Endometrial microvascular endothelial cells (primary cell): Measurements from ENCODE around the gene ACVR1B. TPM values are rescaled to one million over a fixed set of nuclear protein-coding genes. Genes with fewer than 3 reads are reported as not detected.

Experiments used
- in situ Hi-C: cut with HindIII; loops from 2 replicates; pipeline ENCODE4 v1.10.0; 2017; ENCODE audit warnings: low sequenced_read_pairs, low pct_unique_long_range_greater_than_20kb; ENCODE audit errors: inconsistent ontology term
- total RNA-seq: library from RNA; depleted of rRNA; stranded (reverse); fragments of >200 nt; gene quantifications from one replicate; pipeline ENCODE4 v1.2.3, GENCODE V29; 2015; ENCODE audit errors: inconsistent ontology term

ACVR1B gene
- total RNA-seq, 1 donor from 2014 or later = 8.1 TPM

- in situ Hi-C loops = no loop called here
Observed at GRCh38 chr12:51915003-51915625, 36.4 kb upstream of the ACVR1B start.

- in situ Hi-C loops = no loop called here
Observed at GRCh38 chr12:51915951-51916350, 35.5 kb upstream of the ACVR1B start.

DNA sequence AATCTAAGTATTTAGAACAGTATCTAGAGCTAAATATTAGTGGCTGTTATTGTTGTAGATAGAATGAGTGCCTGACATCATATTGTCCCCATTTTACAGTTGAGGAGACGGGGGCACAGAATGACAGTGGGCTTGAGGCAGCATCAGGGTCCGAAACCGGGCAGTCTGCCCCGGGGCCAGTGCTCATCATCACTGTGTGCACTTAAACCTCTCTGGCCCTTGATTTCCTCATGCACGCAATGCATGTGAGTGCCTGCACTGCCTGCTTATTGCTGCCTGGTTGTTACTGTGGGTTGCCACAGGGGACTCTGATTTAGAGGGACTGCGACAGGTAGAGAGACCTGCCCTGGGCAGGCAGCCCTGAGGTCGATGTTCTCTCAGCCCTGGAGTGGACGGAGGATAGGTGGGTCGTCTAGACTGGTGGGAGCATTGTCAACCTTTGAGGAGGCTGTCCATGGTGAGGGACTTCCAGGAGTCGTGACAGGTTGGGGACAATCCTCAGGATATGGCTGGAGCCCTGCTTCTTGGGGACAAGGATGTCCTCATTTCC lies 34.4 kb upstream of the ACVR1B start:
- in situ Hi-C loops = no loop called here

GRCh38 chr12:51917746-51918453 lies 33.6 kb upstream of the ACVR1B start:
- in situ Hi-C loops = no loop called here

DNA sequence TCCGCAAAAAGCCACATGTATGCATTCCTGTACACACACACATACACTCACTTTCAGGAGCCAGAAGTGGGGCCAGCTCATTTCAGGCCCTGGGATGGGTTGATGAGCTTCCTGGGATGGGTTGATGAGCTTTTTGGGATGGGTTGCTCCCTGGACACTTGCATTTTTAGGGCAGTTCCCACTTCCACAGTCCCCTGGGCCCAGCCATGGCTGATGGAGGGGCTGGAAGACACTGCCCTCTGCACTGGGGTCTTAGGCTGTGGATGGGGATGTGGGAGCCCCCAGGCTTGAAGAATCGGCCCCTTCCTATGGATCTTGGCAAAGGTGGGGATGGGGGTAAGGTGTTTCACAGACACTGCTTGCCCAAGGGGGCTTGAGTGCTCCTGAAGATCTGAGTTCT lies 31.5 kb upstream of the ACVR1B start:
- in situ Hi-C loops = no loop called here

DNA sequence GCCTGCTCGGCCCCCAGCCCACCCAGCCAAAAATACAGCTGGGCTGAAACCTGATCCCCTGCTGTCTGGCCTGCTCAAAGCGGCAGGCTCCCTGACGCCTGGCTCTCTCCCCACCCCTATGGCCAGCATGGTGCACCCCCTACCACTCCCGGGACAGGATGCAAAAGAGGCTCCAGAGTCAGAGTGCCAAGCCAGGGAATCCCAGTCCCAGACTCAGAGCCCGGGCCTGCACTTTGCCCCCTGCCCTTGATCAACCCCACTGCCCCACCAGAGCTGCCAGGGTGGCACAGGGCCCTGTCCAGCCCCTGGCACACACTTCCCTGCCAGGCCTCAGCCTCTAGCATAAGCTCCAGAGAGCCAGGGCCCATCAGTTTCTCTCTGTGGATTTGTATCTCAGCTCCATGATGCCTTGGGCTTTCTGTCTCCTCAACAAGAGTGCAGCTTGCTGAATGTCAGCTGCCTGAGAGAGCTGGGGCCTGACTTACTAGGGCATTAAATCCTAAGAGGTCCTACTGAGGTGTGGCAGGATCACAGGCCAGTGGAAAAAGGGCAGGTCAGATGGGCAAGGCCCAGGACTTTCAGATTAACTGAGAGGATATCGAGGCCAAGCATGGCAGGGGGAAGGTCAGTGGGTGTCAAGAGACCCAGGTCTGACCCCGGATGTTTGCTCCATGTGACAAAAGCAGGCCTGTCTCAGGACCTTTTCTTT lies 30.3 kb upstream of the ACVR1B start:
- in situ Hi-C loops = no loop called here

- in situ Hi-C loops = no loop called here
Observed at GRCh38 chr12:51922146-51922545, 29.4 kb upstream of the ACVR1B start.

DNA sequence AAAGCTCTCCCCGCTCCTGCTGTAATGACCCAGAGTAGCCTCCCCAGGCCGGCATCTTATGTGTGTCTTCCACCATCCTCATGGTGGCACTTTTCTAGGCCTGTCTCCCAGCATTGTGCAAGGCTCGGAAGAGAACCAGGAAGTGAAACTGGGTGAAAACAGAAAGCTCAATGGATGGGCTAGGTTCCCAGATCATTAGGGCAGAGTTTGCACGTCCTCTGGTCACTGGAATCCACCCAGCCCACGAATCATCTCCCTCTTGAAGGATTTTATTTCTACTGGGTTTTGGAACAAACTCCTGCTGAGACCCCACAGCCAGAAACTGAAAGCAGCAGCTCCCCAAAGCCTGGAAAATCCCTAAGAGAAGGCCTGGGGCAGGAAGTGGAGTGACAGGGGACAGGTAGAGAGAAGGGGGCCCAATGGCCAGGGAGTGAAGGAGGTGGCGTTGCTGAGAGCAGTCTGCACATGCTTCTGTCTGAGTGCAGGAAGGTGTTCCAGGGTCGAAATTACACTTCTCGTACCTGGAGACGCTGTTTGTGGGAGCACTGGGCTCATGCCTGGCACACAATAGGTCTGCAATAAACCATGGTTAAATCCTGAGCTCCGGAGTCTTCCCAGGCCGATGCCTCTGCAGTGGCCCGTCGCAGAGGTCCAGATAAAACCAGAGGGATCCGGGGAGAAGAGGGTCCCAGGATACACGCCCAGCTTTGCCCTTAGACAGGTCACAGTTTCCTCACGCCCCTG lies 28.6 kb upstream of the ACVR1B start:
- in situ Hi-C loops = no loop called here

DNA sequence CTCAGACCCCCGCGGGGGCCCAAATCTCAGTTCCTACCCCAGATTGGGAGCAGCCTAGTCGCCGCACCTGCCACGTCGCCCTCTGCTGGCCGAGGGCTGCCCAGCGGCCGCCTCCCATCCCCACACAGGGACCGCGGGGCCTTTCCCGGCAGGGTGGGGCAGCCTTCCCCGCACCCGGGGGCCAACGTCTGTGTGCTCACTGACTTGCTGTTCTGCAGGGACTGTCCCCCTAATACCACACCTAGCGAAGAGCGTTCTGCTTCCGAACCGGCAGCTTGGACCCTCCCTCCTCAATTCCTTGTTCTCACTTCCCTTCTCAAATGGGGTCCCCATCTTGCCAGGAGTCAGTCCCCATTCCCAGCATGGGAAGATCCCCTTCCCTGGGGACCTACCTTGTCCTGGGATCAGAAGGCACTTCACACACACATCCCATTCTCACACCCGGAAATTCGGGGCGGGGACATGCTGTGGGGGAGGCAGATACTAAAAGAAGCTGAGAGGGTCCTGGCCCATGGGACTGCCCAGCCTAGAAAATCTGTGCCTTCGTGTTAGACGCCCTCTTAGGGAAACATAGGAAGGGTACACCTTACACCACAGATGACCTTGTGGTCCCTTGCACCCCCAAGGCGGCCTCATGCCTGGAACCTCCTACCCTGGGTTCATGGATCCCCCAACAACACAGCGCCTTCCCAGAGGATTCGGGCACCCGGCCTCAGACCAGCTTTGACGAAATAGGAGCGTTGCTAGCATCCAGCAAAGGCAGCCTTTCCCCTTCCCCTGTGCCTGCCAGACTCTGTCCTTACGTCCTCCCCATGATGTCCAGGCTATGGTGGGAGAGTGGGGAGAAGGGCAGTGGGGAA lies 27.8 kb upstream of the ACVR1B start:
- in situ Hi-C loops = no loop called here

GRCh38 chr12:51924551-51925319 lies 26.8 kb upstream of the ACVR1B start:
- in situ Hi-C loops = no loop called here

DNA sequence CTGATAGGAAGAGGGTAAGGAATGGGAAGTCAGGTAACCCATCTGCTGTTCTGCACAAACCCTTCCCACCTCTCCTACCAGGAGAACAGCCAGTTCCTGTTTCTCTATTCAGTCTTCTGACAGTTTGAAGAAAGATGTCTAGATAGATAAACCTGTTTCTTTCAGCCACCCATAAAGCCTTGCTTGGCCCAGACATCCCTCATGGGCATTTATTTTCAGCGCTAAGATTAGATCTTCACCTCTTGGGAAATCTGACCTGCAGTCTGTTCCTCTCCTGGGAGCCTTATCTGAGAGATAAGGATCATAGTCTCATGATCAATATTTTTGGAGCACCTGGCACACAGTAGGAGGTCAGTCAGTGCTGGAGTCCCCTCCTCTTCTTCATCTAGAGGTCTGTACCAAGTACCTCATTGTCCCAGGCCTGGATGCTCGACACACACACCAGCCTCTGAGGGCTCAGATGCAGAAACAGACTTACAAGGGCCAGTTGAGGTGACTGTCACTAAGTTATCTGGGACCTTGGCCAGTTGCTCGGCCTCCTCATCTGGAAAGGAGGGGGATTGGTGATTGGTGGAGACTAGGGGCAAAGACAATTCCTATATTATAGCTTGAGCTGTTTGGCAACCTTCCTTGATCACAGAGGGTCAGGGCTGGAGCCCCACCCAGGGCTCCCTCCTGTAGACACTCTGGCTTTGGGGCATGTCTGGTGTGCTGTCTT lies 26.0 kb upstream of the ACVR1B start:
- in situ Hi-C loops = no loop called here

DNA sequence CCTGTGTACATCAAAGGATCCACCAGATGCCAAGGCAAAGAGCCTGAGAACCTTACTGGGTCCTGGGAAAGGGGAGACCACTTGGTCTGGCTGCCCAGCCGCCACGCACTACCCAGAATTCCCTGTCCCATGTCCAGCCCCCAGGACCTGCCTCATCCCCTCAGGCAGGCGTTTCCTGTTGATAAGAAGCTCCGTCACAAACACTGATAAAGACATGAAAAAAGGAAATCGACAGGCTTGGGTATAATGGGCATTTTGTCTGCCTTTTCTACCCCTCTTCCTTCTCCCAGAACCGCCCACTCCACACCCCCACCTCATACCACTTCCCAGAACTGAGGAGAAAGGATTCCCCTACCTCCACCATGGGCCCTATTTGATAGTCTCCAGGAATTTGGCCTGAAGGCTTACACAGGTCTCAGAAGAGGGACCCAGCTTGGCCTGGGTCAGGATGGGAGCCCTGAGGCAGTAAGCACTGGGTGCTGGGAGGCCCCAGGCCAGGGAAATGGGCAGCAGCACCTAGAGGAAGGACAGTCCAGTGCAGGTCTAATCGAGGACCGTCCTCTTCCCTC lies 25.4 kb upstream of the ACVR1B start:
- in situ Hi-C loops = no loop called here

DNA sequence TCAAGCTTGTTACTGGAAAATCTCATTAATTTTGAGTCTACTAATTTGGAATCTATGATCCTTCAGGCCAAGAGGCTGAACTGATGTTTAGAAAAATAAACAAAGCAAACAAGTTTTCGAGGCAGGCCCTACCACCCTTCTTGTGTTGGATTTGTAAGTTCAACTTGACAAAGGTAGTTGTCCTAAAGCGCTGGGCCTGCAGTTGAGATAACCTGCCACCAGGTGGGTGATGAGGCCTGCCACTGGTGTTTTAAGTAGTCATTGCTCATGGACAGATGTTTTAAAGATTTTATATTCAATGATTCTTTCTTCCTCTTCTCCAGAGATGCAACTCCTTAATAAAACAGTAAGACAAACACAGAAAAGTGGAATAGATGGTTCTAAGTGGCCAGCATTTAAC lies 24.8 kb upstream of the ACVR1B start:
- in situ Hi-C loops = no loop called here

DNA sequence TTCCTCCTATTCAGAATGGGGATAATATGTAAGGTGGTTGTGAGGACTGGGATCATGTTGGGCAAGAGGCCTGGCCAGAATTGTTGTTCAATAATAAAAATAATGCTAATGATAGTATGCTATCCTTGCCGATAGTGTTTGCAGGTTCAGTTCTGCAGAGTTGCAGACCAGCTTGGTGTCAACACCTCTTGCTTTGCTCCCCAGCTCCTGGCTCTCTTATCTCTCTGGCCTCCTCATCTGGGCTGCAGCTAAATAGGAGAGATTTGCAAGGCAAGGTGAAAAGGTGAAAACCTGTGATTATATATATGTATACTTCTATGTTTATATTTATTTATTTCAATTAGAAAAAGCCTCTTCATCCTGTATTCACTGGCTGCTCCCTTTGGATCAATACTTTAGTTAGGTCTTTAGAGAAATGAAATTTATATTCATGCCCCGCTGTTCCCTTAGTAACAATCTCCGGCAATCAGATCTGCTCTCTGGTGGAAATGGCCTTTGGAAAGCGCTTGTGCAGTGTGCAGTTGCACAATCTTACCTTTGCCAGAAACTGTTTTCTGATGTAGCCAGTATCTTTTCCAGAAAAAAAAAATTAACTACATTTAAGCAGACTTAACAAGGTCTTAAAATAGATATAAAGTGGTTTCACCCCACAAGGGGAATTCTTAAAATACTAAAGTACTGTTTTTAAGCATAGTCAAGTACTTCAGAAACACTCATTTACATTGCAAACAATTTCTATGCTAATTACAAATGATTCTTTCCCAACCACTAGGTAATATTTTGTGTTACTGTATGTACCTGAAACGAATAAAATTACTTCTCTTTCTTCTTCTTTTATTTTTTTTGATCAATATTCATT lies 19.1 kb upstream of the ACVR1B start:
- in situ Hi-C loops = no loop called here

DNA sequence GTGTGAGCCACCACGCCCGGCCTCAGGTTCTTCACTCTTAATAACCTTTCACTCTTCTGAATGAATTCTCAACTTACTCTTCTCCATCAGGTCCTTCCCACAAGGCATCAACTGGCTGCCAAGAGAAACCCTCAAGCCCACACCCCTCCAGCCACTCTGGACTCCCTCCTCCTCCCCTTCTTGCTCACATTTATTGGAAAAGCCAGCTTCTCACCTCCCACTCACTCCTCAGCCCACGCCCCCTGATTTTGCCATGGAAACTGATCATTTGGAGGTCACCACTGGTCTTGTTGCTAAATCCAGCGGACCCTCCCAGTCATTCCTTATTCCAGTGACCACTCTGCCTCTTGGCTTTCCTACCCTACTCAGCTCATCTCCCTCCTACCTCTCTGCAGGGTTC lies 17.4 kb upstream of the ACVR1B start:
- in situ Hi-C loops = no loop called here

GRCh38 chr12:51937926-51938325 lies 13.6 kb upstream of the ACVR1B start:
- in situ Hi-C loops = no loop called here
